ENCODE measurements around the gene METTL15. TPM values are rescaled to one million over a fixed set of nuclear protein-coding genes. Genes with fewer than 3 reads are reported as not detected.

Gene METTL15
- total and polyA plus RNA-seq, 2 donors (not counting 1 experiment from before 2014, with no cell fraction given), result 3.9 to 19.7 TPM

DNA sequence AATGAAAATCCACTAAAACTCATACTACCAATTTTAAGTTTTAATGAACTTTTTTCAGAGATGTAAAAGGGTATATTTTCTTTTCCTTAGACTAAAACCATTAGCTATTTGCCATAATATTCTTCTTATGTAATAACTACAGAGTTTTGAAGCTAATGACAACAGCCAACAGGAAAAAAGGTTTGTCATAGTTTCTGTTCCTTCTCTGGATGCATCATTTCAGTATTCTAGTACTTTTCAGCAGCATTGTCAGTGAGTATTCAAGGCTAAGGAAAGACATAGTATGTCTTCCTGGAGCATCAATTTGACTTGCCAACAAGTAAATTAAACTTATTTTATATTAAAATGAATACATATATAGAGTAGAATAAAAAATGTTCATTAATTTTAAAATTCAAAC lies 166.0 kb downstream of the METTL15 start:
- Histone ChIP-seq H3K27ac (ENCODE audit: low read length in 2 of 2) (no peak overlapping the region), H3K4me2 (replicated peaks; ENCODE audit: low read depth, low read length, poor library complexity, severe bottlenecking) (no peak overlapping the region), H2AFZ (ENCODE audit: insufficient read depth, low read depth, low read length, poor library complexity, severe bottlenecking) (no peak overlapping the region), H3K9ac (ENCODE audit: low read length) (no peak overlapping the region), H3K9me3 (ENCODE audit: control extremely low read depth in 1 of 3, control insufficient read depth in 2 of 3, insufficient read depth in 1 of 3, low read length in 2 of 3) (peaks cover 0 to 2% (median 0%) of the 10 kb centered on the region in 3 donors), H3K36me3 (replicated peaks in 1 of 2; ENCODE audit: control extremely low read depth in 1 of 2, control insufficient read depth in 1 of 2, extremely low read depth in 1 of 2, insufficient read depth in 2 of 2, low read length in 1 of 2) (no peaks in the 10 kb centered on the region), H3K27me3 (replicated peaks in 1 of 4; ENCODE audit: control extremely low read depth in 1 of 4, control insufficient read depth in 3 of 4, insufficient read depth in 4 of 4, low read length in 3 of 4) (no peaks in the 10 kb centered on the region), H3K79me2 (ENCODE audit: control insufficient read depth, insufficient read depth, low read length) (no peaks in the 10 kb centered on the region), H3K4me3 (ENCODE audit: control extremely low read depth in 1 of 5, extremely low read depth in 1 of 5, insufficient read depth in 1 of 5, low read depth in 2 of 5, low read length in 4 of 5) (no peak overlapping the region), H3K4me1 (ENCODE audit: control insufficient read depth in 2 of 2, insufficient read depth in 2 of 2, low read length in 2 of 2) (no peaks in the 10 kb centered on the region), H4K20me1 (ENCODE audit: control insufficient read depth, insufficient read depth, low read length, poor library complexity, severe bottlenecking) (no peaks in the 10 kb centered on the region)
- H3K9me3 Mint-ChIP-seq (ENCODE audit: insufficient read depth), result peaks cover 9% of the 10 kb centered on the region
- ChIA-PET CTCF (no interaction called here), POLR2A (no interaction called here)
- no peak for TF ChIP-seq EZH2 (IDR thresholded peaks at IDR 0.05; ENCODE audit: borderline replicate concordance, insufficient read depth, low read depth, low read length, poor library complexity, severe bottlenecking)
- TF ChIP-seq, protein P1, sequence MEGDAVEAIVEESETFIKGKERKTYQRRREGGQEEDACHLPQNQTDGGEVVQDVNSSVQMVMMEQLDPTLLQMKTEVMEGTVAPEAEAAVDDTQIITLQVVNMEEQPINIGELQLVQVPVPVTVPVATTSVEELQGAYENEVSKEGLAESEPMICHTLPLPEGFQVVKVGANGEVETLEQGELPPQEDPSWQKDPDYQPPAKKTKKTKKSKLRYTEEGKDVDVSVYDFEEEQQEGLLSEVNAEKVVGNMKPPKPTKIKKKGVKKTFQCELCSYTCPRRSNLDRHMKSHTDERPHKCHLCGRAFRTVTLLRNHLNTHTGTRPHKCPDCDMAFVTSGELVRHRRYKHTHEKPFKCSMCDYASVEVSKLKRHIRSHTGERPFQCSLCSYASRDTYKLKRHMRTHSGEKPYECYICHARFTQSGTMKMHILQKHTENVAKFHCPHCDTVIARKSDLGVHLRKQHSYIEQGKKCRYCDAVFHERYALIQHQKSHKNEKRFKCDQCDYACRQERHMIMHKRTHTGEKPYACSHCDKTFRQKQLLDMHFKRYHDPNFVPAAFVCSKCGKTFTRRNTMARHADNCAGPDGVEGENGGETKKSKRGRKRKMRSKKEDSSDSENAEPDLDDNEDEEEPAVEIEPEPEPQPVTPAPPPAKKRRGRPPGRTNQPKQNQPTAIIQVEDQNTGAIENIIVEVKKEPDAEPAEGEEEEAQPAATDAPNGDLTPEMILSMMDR (IDR thresholded peaks at IDR 0.05), result no peak
- no peak overlapping the region for H3K27ac Mint-ChIP-seq
- DNase-seq (no peak), ATAC-seq (ENCODE audit: low read depth) (no peak)
- intact Hi-C loops (cut with micrococcal nuclease), result no loop called here
- H3K4me3 Mint-ChIP-seq, result no peak overlapping the region
- no peaks in the 10 kb centered on the region for H3K4me1 Mint-ChIP-seq
- H3K27me3 Mint-ChIP-seq, result no peaks in the 10 kb centered on the region

DNA sequence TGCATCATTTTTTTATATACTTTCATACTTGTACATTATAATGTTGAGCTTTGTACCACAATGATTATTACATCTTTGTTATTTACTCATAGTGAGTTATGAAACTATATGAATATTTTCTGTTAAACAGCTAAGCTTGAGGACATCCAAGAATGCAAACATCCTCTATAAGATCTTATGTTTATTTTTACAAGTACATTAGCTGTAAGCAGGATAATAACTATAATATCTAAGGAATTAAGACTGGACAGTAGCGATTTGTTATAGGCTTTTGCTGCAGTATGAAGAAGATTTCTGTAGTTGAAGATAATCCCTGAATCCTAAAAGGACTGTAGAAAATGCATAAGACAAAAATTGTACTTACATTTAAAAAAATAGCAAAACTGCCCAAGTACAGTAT lies 176.0 kb downstream of the METTL15 start:
- no peak for TF ChIP-seq EZH2 (IDR thresholded peaks at IDR 0.05; ENCODE audit: borderline replicate concordance, insufficient read depth, low read depth, low read length, poor library complexity, severe bottlenecking)
- TF ChIP-seq, protein P1 (IDR thresholded peaks at IDR 0.05), result no peak
- Mint-ChIP-seq H3K9me3 (ENCODE audit: insufficient read depth) (no peaks in the 10 kb centered on the region), H3K27me3 (no peaks in the 10 kb centered on the region), H3K4me3 (no peak overlapping the region), H3K27ac (no peak overlapping the region), H3K4me1 (no peaks in the 10 kb centered on the region)
- H2AFZ ChIP-seq (ENCODE audit: insufficient read depth, low read depth, low read length, poor library complexity, severe bottlenecking), result no peak overlapping the region
- no CpG with 5 or more reads among the region's 1 CpG for WGBS (ENCODE audit: insufficient coverage)
- intact Hi-C loops (cut with micrococcal nuclease), result no loop called here
- no peaks in the 10 kb centered on the region for H3K36me3 ChIP-seq (replicated peaks in 1 of 2; ENCODE audit: control extremely low read depth in 1 of 2, control insufficient read depth in 1 of 2, extremely low read depth in 1 of 2, insufficient read depth in 2 of 2, low read length in 1 of 2)
- H3K9me3 ChIP-seq (ENCODE audit: control extremely low read depth in 1 of 3, control insufficient read depth in 2 of 3, insufficient read depth in 1 of 3, low read length in 2 of 3), result no peaks in the 10 kb centered on the region
- H3K4me1 ChIP-seq (ENCODE audit: control insufficient read depth in 2 of 2, insufficient read depth in 2 of 2, low read length in 2 of 2), result no peaks in the 10 kb centered on the region
- DNase-seq (no peak), ATAC-seq (ENCODE audit: low read depth) (no peak)
- no peak overlapping the region for H3K4me2 ChIP-seq (replicated peaks; ENCODE audit: low read depth, low read length, poor library complexity, severe bottlenecking)
- H3K9ac ChIP-seq (ENCODE audit: low read length), result no peak overlapping the region
- no peak overlapping the region for H3K4me3 ChIP-seq (ENCODE audit: control extremely low read depth in 1 of 5, extremely low read depth in 1 of 5, insufficient read depth in 1 of 5, low read depth in 2 of 5, low read length in 4 of 5)
- ChIA-PET CTCF (no interaction called here), POLR2A (no interaction called here)
- no peaks in the 10 kb centered on the region for H4K20me1 ChIP-seq (ENCODE audit: control insufficient read depth, insufficient read depth, low read length, poor library complexity, severe bottlenecking)
- no peaks in the 10 kb centered on the region for H3K27me3 ChIP-seq (replicated peaks in 1 of 4; ENCODE audit: control extremely low read depth in 1 of 4, control insufficient read depth in 3 of 4, insufficient read depth in 4 of 4, low read length in 3 of 4)
- H3K27ac ChIP-seq (ENCODE audit: low read length in 2 of 2), result no peak overlapping the region
- H3K79me2 ChIP-seq (ENCODE audit: control insufficient read depth, insufficient read depth, low read length), result no peaks in the 10 kb centered on the region
